Dermis blood vessel endothelial cell (primary cell): Measurements from ENCODE around the gene PKHD1. TPM values are rescaled to one million over a fixed set of nuclear protein-coding genes. Genes with fewer than 3 reads are reported as not detected.

Source experiments
- DNase-seq: peaks from one replicate; pipeline ENCODE4 v3.0.0; 2010
- total RNA-seq: library from RNA; depleted of rRNA; stranded (reverse); fragments of >200 nt; gene quantifications from 2 replicates; pipeline ENCODE4 v1.2.3, GENCODE V29; 2014

The PKHD1 gene
- total RNA-seq, 1 donor from 2014 or later, result 0.17 TPM

DNA sequence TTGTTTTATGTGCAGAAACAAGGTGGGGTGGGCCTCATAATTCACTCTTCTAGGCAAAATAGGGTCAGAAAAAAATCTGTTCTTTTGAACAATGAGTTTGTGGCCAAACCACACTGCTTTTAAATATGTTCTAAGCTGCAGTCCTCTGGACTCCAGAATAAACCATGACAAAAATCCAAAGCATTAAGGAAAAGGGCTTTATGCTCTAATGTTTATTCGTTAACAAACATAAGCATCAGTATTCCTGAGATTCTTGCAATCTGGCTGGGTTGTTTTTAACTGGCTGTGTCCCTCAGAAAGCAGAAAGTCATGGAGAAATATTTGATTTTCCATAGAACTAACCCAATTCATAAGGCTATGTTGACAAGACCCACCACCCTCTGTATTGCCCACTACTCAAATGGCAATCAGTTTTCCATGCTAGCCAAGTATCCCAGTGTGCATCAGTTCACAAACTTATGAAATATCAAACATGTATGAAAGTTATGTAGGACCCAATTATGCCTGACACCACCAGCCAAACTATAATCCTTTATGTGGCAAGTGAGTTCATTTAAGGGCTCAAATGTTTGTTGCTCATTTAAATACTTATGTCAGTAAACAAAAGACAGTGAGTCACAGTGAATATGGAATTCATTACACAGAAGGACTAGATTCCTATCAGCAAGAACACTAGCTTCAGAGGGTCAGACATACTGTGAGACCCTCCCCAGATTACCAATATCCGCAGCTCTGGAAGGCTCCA lies 45.1 kb downstream of the PKHD1 start:
- DNase-seq, result no peak

DNA sequence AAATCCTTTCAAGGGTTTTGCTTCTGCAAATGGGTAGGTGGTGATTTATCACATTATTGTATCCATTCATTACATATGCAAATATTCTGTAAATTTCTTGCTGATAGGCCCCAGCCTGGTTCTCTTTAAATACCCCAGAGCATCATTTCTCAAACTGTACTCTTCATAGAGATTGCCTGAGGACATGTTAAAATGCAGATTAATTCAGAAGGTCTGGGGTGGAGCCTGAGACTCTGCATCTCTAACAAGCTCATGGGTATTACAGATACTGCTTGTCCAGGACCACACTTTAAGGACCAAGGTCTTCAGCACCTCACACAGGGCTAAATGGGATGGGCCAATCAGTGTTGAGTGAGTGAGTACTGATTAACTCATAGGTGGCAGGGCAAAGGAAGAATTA lies 46.3 kb downstream of the PKHD1 start:
- DNase-seq, result no peak

DNA sequence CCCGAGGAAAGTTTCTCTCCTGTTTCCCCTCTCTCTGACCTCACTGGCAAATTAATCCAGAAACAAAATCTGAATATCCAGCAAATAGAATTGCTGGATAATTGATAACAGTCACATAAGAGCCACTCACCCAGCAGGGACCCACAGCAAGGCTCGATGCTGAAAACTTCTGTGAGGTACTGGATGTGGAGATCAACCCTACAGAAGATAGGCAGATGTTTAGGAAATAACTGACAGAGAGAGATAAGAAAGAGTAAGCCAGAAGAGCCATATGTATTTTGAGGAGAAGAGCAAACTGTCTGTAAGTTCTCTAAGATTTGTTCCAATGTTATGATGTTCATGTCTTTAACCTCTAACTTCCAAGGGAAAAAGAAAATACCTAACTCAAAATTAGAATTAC lies 59.7 kb downstream of the PKHD1 start:
- DNase-seq, result no peak

DNA sequence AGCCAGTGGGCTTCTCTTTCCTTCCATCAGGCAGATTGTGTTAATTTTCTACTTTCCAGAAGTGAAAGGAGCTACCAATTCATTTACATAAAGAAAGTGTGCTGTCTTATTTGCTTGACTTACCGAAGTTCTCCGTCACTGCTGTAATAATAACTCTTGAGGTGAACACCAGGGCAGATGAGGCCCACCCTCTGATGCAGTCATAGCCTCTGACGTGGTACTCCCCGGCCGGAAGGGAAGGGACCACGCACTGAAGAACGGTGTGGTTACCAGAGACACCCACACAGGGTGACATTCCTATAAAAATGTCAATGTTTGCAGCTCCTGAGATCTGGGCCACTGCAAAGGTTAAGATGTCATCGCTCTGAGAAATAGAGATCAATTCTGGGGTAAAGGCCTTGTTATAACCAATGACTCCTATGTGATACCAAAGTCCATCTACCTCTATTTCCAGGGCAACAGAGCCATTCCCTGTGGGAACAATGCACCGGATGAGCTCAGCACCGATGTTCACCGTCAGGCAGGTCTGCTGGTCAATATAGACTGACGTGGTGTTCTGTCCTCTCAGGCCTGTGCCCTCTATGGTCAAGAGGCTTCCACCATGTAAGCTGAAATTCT lies 62.9 kb downstream of the PKHD1 start:
- no peak for DNase-seq

DNA sequence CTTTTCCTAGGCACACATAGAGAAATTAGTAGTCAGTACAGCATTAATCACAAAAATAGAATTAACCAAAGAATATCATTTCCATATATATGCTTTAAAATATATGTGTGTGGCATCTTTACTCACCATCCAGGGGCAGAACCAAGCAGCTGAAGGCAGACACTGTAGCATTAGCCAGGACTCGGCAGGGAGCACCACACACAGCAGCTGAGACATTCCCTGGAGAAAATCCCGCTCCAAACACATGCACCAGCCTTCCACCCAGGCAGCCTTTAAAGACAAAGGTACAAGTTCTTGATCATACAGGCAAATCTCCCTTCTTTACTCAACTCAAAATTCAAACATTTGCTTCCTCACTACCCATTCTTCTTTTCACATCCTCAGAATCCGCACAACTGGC lies 64.7 kb downstream of the PKHD1 start:
- no peak for DNase-seq

DNA sequence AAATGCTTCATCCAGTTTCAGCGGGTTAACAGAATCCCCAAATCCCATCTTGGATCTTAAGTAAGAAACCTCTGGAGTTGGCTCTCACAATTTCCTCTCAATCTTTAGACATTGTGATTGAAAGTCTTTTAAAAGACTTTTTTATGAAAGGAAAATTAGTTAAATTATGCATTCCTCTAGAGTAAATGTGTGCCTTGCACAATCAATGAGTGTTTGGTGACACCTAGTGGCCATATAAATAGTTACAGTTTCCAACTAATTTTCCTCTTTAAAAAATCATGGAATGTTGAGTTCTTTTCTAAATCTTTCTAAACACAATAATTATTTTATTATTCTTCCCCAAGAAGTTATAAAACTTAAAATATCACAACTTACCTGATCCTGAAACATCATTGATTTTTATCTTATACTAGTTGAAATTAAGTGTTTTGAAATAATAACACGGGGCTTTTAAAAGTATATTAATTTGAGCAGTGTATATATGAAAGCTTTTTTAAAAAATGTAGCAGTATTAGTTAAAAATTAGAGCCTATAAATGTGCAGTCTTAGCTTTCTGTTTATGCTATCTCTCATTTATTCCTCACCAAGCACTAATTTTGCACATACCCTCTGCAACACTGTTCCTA lies 66.4 kb downstream of the PKHD1 start:
- DNase-seq, result peak; percentile 53

DNA sequence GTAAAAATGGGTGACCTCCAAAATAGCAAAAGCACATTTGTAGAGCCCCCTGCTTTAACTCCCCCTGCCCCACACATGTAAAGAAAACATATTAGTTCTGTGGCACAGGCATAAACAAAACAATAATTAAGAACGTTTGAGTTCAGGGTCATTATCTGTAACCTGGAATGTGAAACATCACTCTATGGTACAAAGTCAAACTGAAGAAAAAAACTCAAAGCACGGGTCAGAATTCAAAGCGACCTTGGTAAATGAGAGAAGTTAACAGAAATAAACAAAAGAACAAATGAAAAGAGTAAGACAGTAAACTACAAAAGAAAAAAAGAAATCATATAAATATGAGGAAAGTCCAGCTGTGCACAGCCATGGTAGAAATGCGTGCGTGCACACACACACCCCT lies 67.5 kb downstream of the PKHD1 start:
- no peak for DNase-seq

DNA sequence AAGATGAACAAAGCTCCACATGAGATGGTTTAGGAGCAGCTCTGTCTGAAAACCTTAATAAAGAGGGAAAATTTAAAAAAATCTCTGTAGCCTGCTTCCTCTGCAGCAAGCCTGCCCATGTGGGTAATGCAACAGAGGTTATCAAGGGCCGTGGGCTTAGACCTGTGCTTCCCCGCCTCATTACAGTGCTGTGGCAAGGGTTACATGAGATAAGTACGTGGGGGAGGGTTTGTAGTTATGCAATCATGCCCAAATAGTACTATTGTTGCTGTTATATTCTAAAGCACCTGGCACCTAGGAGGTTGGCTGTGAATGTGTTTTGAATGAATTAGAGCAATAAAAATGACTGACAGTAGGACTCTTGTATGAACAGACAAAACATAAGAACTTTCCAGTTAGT lies 68.3 kb downstream of the PKHD1 start:
- DNase-seq, result no peak

DNA sequence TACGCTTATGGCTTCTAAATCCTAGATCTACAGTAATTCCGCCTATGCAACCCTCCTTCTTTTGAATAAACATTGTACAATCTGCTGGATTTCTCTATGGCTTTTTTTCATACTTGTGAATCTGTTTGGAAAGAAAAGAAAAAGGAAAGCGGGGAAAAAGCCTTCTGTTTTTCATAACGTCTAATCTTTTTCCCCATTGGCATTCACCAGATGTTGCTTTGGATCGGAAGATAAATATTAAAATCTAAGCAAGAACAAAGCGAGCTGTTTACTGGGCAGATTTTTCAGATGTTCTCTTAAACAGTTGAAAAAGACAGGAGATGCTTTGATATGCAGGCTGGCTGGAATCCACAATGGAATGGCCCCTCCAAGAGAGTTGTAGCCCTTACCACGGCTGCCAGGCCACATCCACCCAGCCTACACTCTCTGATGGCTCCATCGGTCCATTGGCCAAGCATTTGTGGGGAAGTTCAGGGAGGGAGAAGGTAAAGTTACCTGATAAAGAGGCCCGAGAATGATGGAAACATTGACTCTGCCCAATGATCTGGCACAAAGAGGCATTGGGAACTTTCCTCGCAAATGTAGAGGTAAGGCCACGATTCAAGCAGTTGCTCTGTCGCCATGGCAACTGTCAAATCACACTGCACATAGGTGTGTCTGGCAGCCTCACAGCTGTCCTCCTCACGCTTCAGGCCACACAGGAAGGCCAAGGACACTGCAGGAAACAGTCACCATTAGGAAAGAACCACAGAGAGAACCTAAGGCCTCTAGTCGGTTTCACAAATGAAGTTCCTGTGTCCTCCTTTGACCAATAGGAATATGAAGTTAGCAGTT lies 70.3 kb downstream of the PKHD1 start:
- no peak for DNase-seq

DNA sequence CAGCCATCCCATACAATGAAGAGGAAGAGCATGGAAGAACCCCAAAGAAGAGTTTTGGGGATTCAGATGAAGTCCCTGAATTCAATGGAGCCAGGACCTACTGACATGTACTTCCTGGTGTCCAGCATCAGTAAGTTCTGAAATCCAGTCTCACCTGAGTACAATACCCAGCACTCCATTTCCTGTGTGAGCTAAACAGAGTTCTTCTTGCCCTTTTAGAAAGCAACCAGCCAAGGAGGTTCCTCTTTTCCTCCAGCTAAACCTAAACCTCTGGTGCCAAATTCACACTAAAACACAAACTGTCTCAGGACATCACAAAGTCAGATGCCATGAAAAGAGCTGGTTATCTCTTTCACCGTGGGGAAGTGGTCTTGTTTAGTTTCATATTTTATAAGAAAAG lies 71.5 kb downstream of the PKHD1 start:
- no peak for DNase-seq

DNA sequence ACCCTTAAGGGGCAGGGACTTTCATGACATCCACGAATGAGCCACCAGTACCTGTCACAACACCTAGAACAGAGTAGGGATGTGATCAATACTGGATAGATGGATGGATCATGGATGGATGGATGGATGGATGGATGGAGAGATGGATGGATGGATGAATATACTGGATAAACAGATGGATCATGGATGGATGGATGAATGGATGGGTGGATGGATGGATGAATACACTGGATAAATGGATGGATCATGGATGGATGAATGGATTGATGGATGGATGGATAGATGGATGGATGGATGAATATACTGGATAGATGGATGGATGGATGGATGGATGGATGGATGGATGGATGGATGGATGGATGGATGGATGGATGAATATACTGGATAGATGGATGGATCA lies 73.0 kb downstream of the PKHD1 start:
- no peak for DNase-seq

DNA sequence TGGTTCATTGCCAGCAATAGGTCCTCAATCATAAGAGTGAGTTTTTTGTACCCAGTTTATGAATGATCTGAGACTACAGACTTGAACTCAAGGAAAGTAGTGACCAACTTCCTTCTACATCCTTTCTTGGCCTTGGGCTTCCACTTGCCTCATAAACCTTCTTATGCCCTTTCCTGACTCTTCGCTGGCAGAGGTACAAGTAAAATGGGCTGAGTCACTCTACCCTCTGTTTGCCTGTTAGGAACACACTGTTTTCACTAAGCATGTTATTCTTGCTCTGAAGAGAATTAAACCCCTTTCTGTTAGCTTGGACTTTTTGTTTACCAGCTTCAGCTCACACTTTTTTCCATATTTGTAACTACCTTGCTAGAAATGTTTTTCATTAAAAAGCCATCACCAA lies 74.4 kb downstream of the PKHD1 start:
- DNase-seq, result no peak

DNA sequence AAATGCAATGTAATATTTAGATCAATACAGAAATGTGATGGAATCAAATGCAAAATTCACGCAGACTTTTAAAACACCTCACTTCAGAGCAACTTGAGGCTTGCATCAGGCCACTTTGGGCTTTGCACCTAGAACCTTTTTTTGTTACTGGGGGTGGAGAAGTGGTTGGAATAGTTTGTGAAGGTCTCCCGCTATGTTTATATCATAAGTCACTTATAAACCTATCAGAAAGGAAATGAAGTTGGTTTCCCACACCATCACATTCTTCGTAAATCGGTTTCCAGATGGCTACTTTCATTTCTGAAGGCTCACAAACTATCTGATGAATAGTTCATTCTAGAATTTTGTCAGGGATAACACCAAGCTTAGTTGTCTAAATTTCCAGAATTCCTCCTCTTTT lies 74.8 kb downstream of the PKHD1 start:
- DNase-seq, result no peak

DNA sequence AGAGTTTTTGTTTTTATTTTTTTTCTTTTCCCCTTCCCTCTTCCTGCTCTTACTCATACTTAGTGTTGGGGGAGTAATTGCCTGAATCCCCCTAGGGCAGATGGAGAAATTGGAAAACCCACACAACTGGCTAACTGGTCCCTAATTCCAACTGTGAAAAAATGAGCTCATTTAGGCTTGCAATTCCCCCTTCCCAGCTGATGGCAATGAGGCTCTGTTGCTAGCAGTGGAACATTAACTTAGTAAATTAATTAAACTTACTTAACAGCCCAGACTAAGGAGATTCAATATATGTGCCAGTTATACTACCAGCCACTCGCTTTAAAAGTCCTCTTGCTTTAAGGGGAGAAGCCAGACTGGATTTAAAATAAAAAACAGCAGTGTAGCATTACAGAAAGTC lies 76.6 kb downstream of the PKHD1 start:
- no peak for DNase-seq

DNA sequence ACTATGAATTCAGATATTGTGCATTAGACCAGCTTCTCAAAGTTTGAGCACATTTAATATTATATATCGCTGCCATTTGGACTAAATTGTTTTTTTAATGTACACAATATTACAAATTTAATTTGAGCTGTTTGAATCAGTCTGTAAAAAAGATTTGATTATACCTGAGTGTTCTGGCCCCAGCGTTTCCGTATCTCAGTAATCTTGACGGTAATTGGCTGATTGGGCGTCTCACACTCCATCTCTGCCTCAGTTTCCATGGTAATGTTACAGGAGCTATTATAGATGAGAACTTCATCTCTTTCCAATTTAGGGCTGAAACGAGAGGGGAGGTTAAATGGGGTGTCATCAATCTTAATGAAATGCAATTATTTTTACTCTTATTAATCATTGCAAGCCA lies 77.3 kb downstream of the PKHD1 start:
- no peak for DNase-seq

DNA sequence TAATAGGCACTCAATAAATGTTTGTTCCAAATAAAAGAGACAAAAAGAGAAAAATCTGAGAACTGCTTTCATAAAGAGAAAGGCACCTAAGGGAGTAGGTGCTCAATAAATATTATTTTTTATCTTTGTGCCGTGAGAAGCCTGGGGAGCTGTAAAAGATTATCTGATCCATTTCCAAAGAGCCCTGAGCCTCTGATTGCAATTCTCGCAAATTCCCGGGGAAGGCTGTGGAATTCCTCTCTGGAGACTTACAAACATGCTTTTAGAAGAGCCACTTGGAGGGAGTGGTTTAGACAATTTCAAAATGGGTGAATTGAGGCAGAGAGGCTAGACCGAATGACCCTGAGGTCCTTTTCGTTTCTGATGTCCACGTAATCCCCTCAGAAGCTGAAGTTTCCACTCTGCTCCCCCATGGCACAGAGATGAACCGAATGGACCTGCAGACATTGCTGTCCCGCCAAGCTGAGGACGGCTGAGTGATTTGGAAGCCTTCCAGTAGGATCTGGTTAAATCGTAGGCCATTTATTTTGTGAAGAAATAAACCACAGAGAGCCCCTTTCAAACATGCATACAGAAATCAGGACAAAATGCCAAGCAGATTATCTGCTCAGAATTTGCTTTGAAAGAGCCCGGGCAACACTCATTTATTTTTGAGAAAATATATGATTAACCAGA lies 77.8 kb downstream of the PKHD1 start:
- DNase-seq, result no peak

DNA sequence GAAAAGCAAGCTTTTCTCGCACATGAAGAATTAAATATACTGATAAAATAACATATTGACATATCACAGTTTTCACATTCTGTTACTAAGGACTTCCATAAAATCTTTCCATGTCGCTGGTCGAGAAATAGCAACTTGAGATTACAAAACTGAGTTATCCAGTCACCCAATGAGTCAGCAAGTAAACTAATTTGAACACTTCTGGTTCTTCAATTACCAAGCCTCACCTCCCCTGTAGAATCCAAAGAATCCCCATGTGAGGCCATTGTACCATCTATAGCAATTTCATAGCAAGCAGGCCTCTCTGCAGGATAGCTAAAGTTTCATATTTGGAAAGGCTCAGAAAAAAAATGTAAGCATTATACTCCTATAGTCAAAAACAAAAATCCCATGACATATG lies 87.3 kb downstream of the PKHD1 start:
- DNase-seq, result no peak

DNA sequence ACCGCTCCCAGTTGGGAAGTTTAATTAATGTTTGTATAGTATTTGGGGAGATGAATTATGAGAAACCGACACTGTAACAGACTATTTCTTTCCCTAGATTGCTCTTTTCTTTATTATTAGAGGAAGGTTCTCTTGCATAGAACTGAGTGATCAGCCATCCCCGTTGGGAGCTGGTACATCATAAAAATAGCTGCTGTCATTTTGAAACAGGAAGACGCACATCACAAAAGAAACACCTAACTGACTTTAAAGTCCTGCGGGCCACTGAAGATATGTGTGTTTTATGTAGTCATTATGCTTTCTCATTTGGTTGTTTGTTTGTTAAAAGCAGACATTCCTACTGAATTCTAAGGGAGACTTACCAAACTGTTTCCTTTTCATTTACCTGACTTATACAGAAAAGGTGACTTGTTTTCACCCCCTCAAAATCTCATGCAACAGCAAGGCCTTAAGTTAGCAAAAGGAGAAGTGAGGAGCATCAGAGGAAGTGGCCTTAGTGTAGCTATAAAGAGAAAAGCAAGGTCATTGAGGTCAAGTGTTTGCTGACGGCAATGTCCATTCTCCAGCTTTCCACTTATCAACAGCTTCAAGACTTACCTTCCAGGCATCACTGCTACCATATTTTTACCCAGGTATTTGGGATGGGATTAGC lies 91.0 kb downstream of the PKHD1 start:
- DNase-seq, result no peak

DNA sequence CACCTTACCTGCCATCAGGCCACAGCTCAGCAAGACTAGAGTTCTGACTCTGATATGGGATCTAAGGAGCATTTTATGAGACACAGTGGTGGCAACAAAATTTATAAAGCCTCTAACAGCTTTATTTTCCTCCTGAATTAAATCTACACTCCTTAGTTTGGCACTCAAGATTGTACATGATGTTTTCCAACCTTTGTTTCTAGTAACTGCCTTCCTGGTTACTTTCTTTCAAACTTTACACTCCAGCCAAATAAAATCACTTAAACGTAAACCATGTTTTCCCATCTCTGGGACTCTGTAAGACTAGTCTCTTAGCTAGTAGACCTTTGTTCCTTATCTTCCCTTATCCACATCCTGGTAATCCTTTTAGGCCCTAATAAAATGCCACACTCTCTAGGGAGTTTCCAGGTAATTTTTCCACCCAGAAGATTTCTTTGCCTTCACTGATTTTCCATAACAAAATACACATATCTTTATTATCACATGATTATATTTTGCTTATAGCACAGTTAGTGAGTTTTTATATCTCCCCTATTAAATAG lies 92.1 kb downstream of the PKHD1 start:
- DNase-seq, result no peak

DNA sequence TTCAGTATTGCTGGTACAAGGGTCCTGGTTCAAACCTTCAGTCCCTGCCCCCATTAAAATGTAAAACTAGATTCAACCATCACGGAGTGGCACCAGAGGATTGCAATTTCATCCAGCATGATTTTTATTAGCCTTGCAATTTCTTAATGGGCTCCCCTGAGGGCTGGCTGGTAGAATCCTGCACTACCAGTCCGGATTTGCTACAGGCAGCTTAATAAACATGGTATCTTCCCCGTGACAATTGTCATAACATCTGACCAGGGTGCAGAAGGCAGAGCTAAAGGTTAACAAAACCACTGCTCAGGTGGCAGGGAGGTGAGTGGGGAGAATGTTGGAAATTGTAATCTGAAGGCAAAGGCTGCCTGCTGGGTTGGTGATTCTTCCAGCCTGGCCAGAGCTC lies 94.5 kb downstream of the PKHD1 start:
- DNase-seq, result no peak

DNA sequence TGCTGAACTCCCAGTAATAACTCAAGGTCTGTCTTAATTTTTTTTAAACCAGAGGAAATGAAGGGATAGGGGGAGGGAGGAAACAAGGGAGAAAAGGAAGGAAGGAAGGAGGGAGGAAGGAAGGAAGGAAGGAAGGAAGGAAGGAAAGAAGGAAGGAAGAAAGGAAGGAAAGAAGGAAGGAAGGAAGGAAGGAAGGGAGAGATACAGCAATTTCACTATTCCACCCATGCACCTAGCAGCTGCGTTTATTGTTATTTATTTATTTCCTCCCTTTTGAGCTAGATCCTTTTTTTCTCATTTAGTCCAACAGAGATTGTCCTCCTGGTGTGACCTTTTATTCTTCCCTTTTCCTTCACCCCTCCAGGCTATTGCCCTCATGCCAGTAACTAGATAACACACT lies 97.6 kb downstream of the PKHD1 start:
- no peak for DNase-seq

DNA sequence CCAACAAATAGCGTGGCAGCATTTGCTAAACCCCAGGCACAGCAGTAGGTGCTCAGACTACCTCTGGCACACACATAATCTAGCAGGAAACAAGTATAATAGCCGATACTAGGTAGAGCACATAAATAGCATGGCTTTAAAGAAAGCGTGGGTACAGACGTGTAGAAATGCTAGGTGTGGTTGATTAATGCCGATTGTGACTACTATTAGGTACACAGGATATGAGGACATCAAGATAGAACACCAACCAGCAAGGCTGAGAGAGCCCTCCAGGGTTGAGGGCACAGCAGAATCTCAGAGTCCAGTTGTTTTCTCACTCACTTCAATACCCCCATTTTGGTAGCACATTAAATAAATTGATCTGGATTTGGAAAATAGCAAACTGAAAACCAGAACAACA lies 100.5 kb downstream of the PKHD1 start:
- no peak for DNase-seq
